Glomerular visceral epithelial cell (primary cell): ENCODE data around the gene CLMN.

Experiments used
- DNase-seq: peaks from one replicate; pipeline ENCODE4 v3.0.0-alpha.2; 2016; ENCODE audit errors: extremely low spot score

The CLMN gene

GRCh38 chr14:95238487-95239298 lies 81.0 kb downstream of the CLMN start:
- DNase-seq: no peak

- no peak for DNase-seq
These were observed 81.8 kb downstream of the CLMN start for GRCh38 chr14:95237958-95238340.

- DNase-seq: no peak
These were observed 82.4 kb downstream of the CLMN start for GRCh38 chr14:95237121-95237957.

GRCh38 chr14:95236221-95236620 lies 83.5 kb downstream of the CLMN start:
- DNase-seq: no peak

- DNase-seq: no peak
These were observed 83.9 kb downstream of the CLMN start for GRCh38 chr14:95235767-95236166.

GRCh38 chr14:95235351-95235750 lies 84.4 kb downstream of the CLMN start:
- no peak for DNase-seq

GRCh38 chr14:95234426-95234825 lies 85.3 kb downstream of the CLMN start:
- DNase-seq: no peak

- DNase-seq: no peak
These were observed 85.9 kb downstream of the CLMN start for GRCh38 chr14:95233702-95234241.

- no peak for DNase-seq
These were observed 86.7 kb downstream of the CLMN start for GRCh38 chr14:95232894-95233584.

GRCh38 chr14:95231966-95232633 lies 87.6 kb downstream of the CLMN start:
- DNase-seq: no peak

GRCh38 chr14:95229749-95230148 lies 90.0 kb downstream of the CLMN start:
- no peak for DNase-seq

- peak; percentile 36 for DNase-seq
These were observed 91.5 kb downstream of the CLMN start for GRCh38 chr14:95228240-95228639.

GRCh38 chr14:95227279-95227860 lies 92.3 kb downstream of the CLMN start:
- DNase-seq: peak; percentile 93

- DNase-seq: peak; percentile 93
These were observed 92.9 kb downstream of the CLMN start for GRCh38 chr14:95226801-95227200.

- no peak for DNase-seq
These were observed 94.3 kb downstream of the CLMN start for GRCh38 chr14:95225251-95225887.

GRCh38 chr14:95222870-95223398 lies 96.8 kb downstream of the CLMN start:
- no peak for DNase-seq

- peak; percentile 79 for DNase-seq
These were observed 97.5 kb downstream of the CLMN start for GRCh38 chr14:95222151-95222631.

- DNase-seq: no peak
These were observed 98.2 kb downstream of the CLMN start for GRCh38 chr14:95221531-95221930.

GRCh38 chr14:95220663-95221231 lies 99.0 kb downstream of the CLMN start:
- peak; percentile 94 for DNase-seq
